Pancreas (tissue), 10 donors: ENCODE data around the gene ATG9B. TPM values are rescaled to one million over a fixed set of nuclear protein-coding genes. Genes with fewer than 3 reads are reported as not detected.

ENCODE experiments used
- ATAC-seq, 4 donors: fragments of 200-7000 bp; cut with Tn5 transposase; one replicate each; pipeline versions ENCODE4 v1.8.0 to v1.9.1; 2020; ENCODE audit warnings: mild to moderate bottlenecking in 4 of 4, moderate library complexity in 4 of 4
- DNase-seq, 6 donors: peaks; one replicate each; pipeline ENCODE4 v3.0.0-alpha.2; 2020
- FAIRE-seq: peaks from 2 replicates; lab custom pipeline; 2012; peaks lifted over from hg19 to GRCh38; lab: Jason Lieb, UNC
- H3K27ac ChIP-seq, 4 donors: fragments of 200-600 bp; sonication (generic); 1 replicate in 3 of 4; 2 replicates in 1 of 4; pipeline versions ENCODE4 v1.5.0 to v1.8.0; 2020
- H3K27me3 ChIP-seq, 4 donors: fragments of 200-600 bp; one replicate each; pipeline ENCODE4 v1.8.0; 2021
- H3K36me3 ChIP-seq, 3 donors: fragments of 200-600 bp; sonication (generic) in 1 of 3; one replicate each; pipeline versions ENCODE4 v1.5.0 to v1.8.0; 2020 to 2021
- H3K4me1 ChIP-seq, 3 donors: fragments of 200-600 bp; one replicate each; pipeline ENCODE4 v1.8.0; 2021
- H3K4me3 ChIP-seq, 4 donors: fragments of 200-600 bp; sonication (generic) in 2 of 4; one replicate each; pipeline versions ENCODE4 v1.5.0 to v1.8.0; 2020 to 2021
- H3K9me3 ChIP-seq, 4 donors: fragments of 200-600 bp; one replicate each; pipeline ENCODE4 v1.8.0; 2021
- WGBS, 2 donors: extraction: QIAGEN DNeasy Blood & Tissue Kit; methylation state at CpG; one replicate each; pipeline ENCODE4 v1.1.7; 2013; 5-methylcytosine and 5-hydroxymethylcytosine counted together
- intact Hi-C, 3 donors: fragments of 100-400 bp; cut with DNase I; formaldehyde crosslinking; loops; one replicate each; pipeline versions ENCODE4 v1.11.1 to v1.14.2; 2022
- polyA plus RNA-seq, 2 donors: library from polyadenylated mRNA; stranded (reverse); fragments of 200-250 nt; gene quantifications; one replicate each; pipeline ENCODE4 v1.2.3, GENCODE V29; 2013
- total RNA-seq, 6 donors: library from RNA; stranded (reverse); fragmentation: NEBNext Ultra II Directional in 4 of 6; extraction: Animal tissue kit (Norgen Biotek cat#: 25700) in 4 of 6; gene quantifications; one replicate each; pipeline versions ENCODE4 v1.2.1 to v1.2.4, GENCODE V29; 2021 to 2023
- TF ChIP-seq, protein P1 (sequence below), 4 donors: fragments of 200-600 bp; sonication (generic) in 3 of 4; IDR thresholded peaks; one replicate each; pipeline versions ENCODE4 v1.5.0 to v1.8.0; 2021; ENCODE audit warnings: antibody characterized with exemption in 4 of 4
- donor health status: healthy with polysubstance abuse.
- donor health status: DM: no; HTN: no; CAD: no; lungs with moderate emphysema.
- donor health status: DM: no; HTN: no; CAD: no.
- donor health status: control.
- donor health status: control.
- donor health status: Bipolar disorder and iron deficiency.
- donor health status: DM: yes; HTN: yes; CAD: no.
- donor health status: DM: no; HTN: no; CAD: no.
- donor health status: DM: no; HTN: no; CAD: no.
- donor health status: DM: yes; HTN: yes; CAD: no.

Gene ATG9B
- total and polyA plus RNA-seq, 8 donors: 0.06 to 1.5 (median 0.28) TPM; not detected in 1

DNA sequence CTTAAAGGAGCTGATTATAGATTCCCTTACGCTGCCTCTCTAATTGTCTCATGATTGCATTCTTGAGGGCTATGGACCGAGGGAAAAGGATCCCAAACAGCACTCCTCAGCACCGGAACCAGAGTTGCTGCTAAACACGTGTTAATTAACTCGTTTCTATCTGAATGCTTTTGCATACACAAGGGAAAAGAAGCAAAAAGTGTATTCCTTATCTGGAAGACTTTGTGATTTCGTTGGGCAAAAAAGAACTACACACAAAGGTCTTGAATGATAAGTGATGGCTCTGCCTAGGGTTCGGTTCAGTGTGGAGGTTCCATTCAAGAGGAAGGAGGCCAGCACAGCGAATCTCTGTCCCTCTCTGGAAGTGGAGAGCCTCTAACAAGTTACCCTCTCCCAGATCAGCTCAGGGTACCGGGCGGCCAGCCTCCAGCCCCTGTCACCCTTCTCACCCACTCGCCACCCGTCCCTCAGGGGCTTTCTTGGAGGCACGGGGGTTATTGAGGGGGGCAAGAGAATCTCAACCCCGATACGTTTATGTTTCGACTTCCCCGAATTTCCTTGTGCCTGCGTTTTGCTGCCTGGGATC, 34.6 kb upstream of the ATG9B start:
- FAIRE-seq (no peak), DNase-seq (no peak), ATAC-seq (no peak)
- WGBS, 2 donors: 4 to 7% methylated on average over 18 of the region's 18 CpGs
- Histone ChIP-seq H3K4me1 (peaks cover 24 to 27% (median 24%) of the 10 kb centered on the region in 3 donors), H3K4me3 (peak overlapping the region; percentile 69 to 81 (median 78)), H3K27ac (peak overlapping the region; percentile 86 to 98 (median 93)), H3K36me3 (no peaks in the 10 kb centered on the region), H3K9me3 (no peaks in the 10 kb centered on the region), H3K27me3 (no peaks in the 10 kb centered on the region)
- intact Hi-C loops: no loop called here
- TF ChIP-seq, protein P1, sequence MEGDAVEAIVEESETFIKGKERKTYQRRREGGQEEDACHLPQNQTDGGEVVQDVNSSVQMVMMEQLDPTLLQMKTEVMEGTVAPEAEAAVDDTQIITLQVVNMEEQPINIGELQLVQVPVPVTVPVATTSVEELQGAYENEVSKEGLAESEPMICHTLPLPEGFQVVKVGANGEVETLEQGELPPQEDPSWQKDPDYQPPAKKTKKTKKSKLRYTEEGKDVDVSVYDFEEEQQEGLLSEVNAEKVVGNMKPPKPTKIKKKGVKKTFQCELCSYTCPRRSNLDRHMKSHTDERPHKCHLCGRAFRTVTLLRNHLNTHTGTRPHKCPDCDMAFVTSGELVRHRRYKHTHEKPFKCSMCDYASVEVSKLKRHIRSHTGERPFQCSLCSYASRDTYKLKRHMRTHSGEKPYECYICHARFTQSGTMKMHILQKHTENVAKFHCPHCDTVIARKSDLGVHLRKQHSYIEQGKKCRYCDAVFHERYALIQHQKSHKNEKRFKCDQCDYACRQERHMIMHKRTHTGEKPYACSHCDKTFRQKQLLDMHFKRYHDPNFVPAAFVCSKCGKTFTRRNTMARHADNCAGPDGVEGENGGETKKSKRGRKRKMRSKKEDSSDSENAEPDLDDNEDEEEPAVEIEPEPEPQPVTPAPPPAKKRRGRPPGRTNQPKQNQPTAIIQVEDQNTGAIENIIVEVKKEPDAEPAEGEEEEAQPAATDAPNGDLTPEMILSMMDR (IDR thresholded peaks at IDR 0.05): no peak

GRCh38 chr7:151057989-151058780, 33.9 kb upstream of the ATG9B start:
- Histone ChIP-seq H3K4me3 (peak overlapping the region; percentile 0 to 81 (median 58)), H3K9me3 (no peaks in the 10 kb centered on the region), H3K27ac (peak overlapping the region; percentile 86 to 98 (median 93)), H3K36me3 (no peaks in the 10 kb centered on the region), H3K4me1 (peaks cover 22 to 24% (median 24%) of the 10 kb centered on the region in 3 donors), H3K27me3 (no peaks in the 10 kb centered on the region)
- TF ChIP-seq, protein P1 (IDR thresholded peaks at IDR 0.05): no peak
- intact Hi-C loops: no loop called here
- 0 to 1% methylated on average over 46 of the region's 46 CpGs for WGBS, 2 donors
- FAIRE-seq: peak; percentile 96
- ATAC-seq: peak; percentile 66 to 83 (median 75)
- peak; percentile 96 to 99 (median 98) for DNase-seq

DNA sequence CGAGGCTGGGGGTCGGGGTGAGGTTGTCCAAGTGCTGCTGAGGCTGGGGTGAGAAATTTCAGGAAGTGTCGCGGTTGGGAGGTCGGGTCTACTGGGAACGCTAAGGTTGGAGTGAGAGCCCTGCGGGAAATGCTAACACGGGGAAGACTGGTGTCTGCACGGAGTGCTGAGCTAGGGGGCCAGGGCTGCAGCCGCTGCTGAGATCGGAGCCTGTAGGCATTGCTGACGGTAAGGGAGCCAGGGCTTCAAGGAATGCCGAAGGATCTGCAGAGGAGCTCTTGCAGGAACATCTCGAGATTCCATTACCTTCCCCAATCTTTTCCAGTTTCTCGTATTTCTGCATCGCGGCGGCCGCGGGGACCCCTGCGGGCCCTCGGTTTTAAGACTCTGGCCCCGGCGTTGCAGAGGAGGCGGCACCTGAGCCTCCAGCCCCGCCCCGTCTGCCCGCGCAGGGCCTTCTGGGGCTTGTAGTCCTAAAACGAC, 33.3 kb upstream of the ATG9B start, which contains the start of gene CDK5:
TSS of gene CDK5 (minus strand) at position 392 of the 483 bp plus-strand sequence. CDS start at position 343, 49 bp downstream.
- intact Hi-C loops: no loop called here
- 0 to 1% methylated on average over 29 to 30 of the region's 30 CpGs for WGBS, 2 donors
- no peak for DNase-seq
- peak within 1 kb of the TSS; percentile 36 to 81 (median 64) for H3K4me3 ChIP-seq
- H3K36me3 ChIP-seq: no peaks in the 10 kb centered on the region
- peaks cover 22 to 24% (median 24%) of the 10 kb centered on the region in 3 donors for H3K4me1 ChIP-seq
- TF ChIP-seq, protein P1 (IDR thresholded peaks at IDR 0.05): no peak
- no peaks in the 10 kb centered on the region for H3K9me3 ChIP-seq
- FAIRE-seq: no peak
- no peaks in the 10 kb centered on the region for H3K27me3 ChIP-seq
- peak within 1 kb of the TSS; percentile 86 to 98 (median 93) for H3K27ac ChIP-seq
- peak in 2 of 4 donors; percentile 0 to 1 for ATAC-seq

GRCh38 chr7:151056666-151057505, 32.6 kb upstream of the ATG9B start:
- peaks cover 21 to 23% (median 21%) of the 10 kb centered on the region in 3 donors for H3K4me1 ChIP-seq
- WGBS, 2 donors: 18 to 22% methylated on average over 29 of the region's 29 CpGs

More at GRCh38 chr7:151056666-151057505, 32.6 kb upstream of the ATG9B start:
- Histone ChIP-seq H3K4me3 (peak overlapping the region; percentile 36 to 81 (median 64)), H3K36me3 (no peaks in the 10 kb centered on the region), H3K27ac (no peak overlapping the region), H3K9me3 (no peaks in the 10 kb centered on the region), H3K27me3 (no peaks in the 10 kb centered on the region)
- ATAC-seq: no peak
- TF ChIP-seq, protein P1 (IDR thresholded peaks at IDR 0.05): no peak
- no peak for FAIRE-seq
- peak in 2 of 6 donors; percentile 49 to 64 for DNase-seq
- intact Hi-C loops: no loop called here
